ENCODE measurements around the gene KRT33A. TPM values are rescaled to one million over a fixed set of nuclear protein-coding genes. Genes with fewer than 3 reads are reported as not detected.

KRT33A gene
- total and polyA plus RNA-seq, 2 experiments from 2014 or later, result not detected

- Mint-ChIP-seq H3K4me3 (no peak overlapping the region), H3K9me3 (peaks cover 22% of the 10 kb centered on the region), H3K36me3 (ENCODE audit: low read depth) (no peaks in the 10 kb centered on the region; the same call in 2 of the 3 replicates), H3K27ac (no peak overlapping the region), H3K27me3 (ENCODE audit: insufficient read depth, low read depth, poor library complexity) (peaks cover 5% of the 10 kb centered on the region), H3K4me1 (no peaks in the 10 kb centered on the region)
- ATAC-seq (no peak), DNase-seq (ENCODE audit: low spot score) (no peak)
- Histone ChIP-seq H3K4me2 (no peak overlapping the region), H3K9me2 (ENCODE audit: insufficient read depth) (no peaks in the 10 kb centered on the region; the same call in 1 of the 2 replicates), H3F3A (replicated peaks; ENCODE audit: low read depth) (no peaks in the 10 kb centered on the region), H3K27me3 (ENCODE audit: insufficient read depth) (no peaks in the 10 kb centered on the region), H3K79me2 (replicated peaks; ENCODE audit: insufficient read depth) (no peaks in the 10 kb centered on the region), H3K4me1 (ENCODE audit: insufficient read depth) (no peaks in the 10 kb centered on the region), H3K27ac (ENCODE audit: low read depth) (no peak overlapping the region), H2AFZ (no peak overlapping the region), H3K36me3 (ENCODE audit: insufficient read depth) (no peaks in the 10 kb centered on the region), H3K4me3 (no peak overlapping the region), H4K20me1 (replicated peaks; ENCODE audit: insufficient read depth) (no peaks in the 10 kb centered on the region)
- no peak for TF ChIP-seq STAT1 (IDR thresholded peaks at IDR 0.05; ENCODE audit: unreplicated experiment)
- TF ChIP-seq ZNF462 (CRISPR knock-in tag; IDR thresholded peaks at IDR 0.05), result no peak
Observed at GRCh38 chr17:41338961-41339485, 11.6 kb downstream of the KRT33A start.

- no peaks in the 10 kb centered on the region; the same call in 1 of the 2 replicates for H3K9me2 ChIP-seq (ENCODE audit: insufficient read depth)
- Mint-ChIP-seq H3K36me3 (ENCODE audit: low read depth) (no peaks in the 10 kb centered on the region), H3K4me1 (no peaks in the 10 kb centered on the region), H3K4me3 (no peak overlapping the region), H3K9me3 (peaks cover 2% of the 10 kb centered on the region; the same call in 1 of the 3 replicates), H3K27me3 (ENCODE audit: insufficient read depth, low read depth, poor library complexity) (peaks cover 5% of the 10 kb centered on the region), H3K27ac (no peak overlapping the region)
- no peak overlapping the region for H3K4me3 ChIP-seq
- H3K4me2 ChIP-seq, result no peak overlapping the region
- H3K36me3 ChIP-seq (ENCODE audit: insufficient read depth), result no peaks in the 10 kb centered on the region
- no peak for DNase-seq (ENCODE audit: low spot score)
- H3K27me3 ChIP-seq (ENCODE audit: insufficient read depth), result no peaks in the 10 kb centered on the region
- no peak overlapping the region for H3K27ac ChIP-seq (ENCODE audit: low read depth)
- ATAC-seq, result no peak
- H2AFZ ChIP-seq, result no peak overlapping the region
- no peaks in the 10 kb centered on the region for H3K79me2 ChIP-seq (replicated peaks; ENCODE audit: insufficient read depth)
- no peaks in the 10 kb centered on the region for H4K20me1 ChIP-seq (replicated peaks; ENCODE audit: insufficient read depth)
- H3F3A ChIP-seq (replicated peaks; ENCODE audit: low read depth), result no peaks in the 10 kb centered on the region
- H3K4me1 ChIP-seq (ENCODE audit: insufficient read depth), result no peaks in the 10 kb centered on the region
- TF ChIP-seq NANOG (IDR thresholded peaks at IDR 0.05; ENCODE audit: borderline replicate concordance) (no peak), EZH2 (IDR thresholded peaks at IDR 0.05; ENCODE audit: low read depth, unreplicated experiment) (no peak), ZNF462 (CRISPR knock-in tag; IDR thresholded peaks at IDR 0.05) (no peak)
Observed at GRCh38 chr17:41335747-41336146, 14.9 kb downstream of the KRT33A start.

Measured in GM23338 (cell line).